Measurements from ENCODE around the gene ROBO1. TPM values are rescaled to one million over a fixed set of nuclear protein-coding genes. Genes with fewer than 3 reads are reported as not detected.

ROBO1 gene
- total and polyA plus RNA-seq, 2 experiments from 2014 or later = 18.8 to 31.9 TPM

DNA sequence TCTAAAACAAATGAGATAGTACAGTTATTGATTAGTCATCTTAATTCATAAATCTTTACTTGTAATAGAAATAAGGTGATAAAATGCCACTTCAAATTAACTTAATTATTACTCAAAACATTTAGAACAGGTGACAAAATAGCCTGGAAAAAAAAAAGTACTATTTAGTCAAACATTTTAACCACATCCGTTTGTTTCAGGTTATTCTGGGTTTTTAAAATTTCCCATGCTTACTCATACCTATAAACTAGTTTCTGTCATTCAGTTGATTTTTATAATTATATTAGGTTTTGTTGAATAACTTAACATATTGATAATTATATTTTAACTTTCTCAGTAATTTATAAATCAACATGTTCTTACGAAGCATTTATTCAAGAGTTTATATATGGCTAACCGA, 483.0 kb downstream of the ROBO1 start:
- Histone ChIP-seq H3K4me2 (ENCODE audit: unreplicated experiment) (no peak overlapping the region), H3K36me3 (ENCODE audit: low read depth) (no peaks in the 10 kb centered on the region), H3K4me1 (ENCODE audit: insufficient read depth) (no peaks in the 10 kb centered on the region), H3K27me3 (replicated peaks; ENCODE audit: insufficient read depth) (no peaks in the 10 kb centered on the region), H3K9me3 (ENCODE audit: low read depth) (no peaks in the 10 kb centered on the region), H3K4me3 (no peak overlapping the region), H3K9ac (no peak overlapping the region), H3K79me2 (ENCODE audit: insufficient read depth) (no peaks in the 10 kb centered on the region), H3F3A (ENCODE audit: insufficient read depth) (no peaks in the 10 kb centered on the region), H3K9me2 (ENCODE audit: insufficient read depth) (no peaks in the 10 kb centered on the region), H3K27ac (no peak overlapping the region), H4K20me1 (ENCODE audit: insufficient read depth) (no peaks in the 10 kb centered on the region), H2AFZ (no peak overlapping the region)
- no peak for DNase-seq
- in situ Hi-C loops (cut with MboI) = no loop called here
- 93 to 95% methylated on average over 3 of the region's 3 CpGs for WGBS, 2 experiments (ENCODE audit: low coverage in 1 of 2, low lambda C conversion rate in 2 of 2, missing lambda C conversion rate in 2 of 2)
- no peak for TF ChIP-seq EZH2 (IDR thresholded peaks at IDR 0.05; ENCODE audit: insufficient read depth, poor library complexity, severe bottlenecking)
- no peak for TF ChIP-seq EZH2phosphoT487 (IDR thresholded peaks at IDR 0.05; ENCODE audit: insufficient read depth, low read depth)

DNA sequence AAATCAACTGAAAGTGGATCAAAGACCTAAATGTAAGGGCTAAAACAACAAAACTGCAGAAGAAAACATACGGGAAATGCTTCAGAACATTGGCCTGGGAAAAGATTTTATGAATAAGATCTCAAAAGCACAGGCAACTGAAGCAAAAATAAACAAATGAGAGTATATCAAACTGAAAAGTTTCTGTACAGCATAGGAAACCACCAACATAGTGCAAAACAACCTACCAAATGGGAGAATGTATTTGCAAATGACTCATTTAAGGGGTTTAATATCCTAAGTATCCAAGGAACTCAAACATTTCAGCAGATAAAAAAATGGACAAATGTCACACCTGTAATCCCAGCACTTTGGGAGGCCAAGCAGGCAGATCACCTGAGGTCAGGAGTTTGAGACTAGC, 489.1 kb downstream of the ROBO1 start:
- Histone ChIP-seq H3K4me1 (ENCODE audit: insufficient read depth) (no peaks in the 10 kb centered on the region), H3K27ac (no peak overlapping the region), H2AFZ (no peak overlapping the region), H3K36me3 (ENCODE audit: low read depth) (no peaks in the 10 kb centered on the region), H4K20me1 (ENCODE audit: insufficient read depth) (no peaks in the 10 kb centered on the region), H3K4me2 (ENCODE audit: unreplicated experiment) (no peak overlapping the region), H3F3A (ENCODE audit: insufficient read depth) (no peaks in the 10 kb centered on the region), H3K27me3 (replicated peaks; ENCODE audit: insufficient read depth) (no peaks in the 10 kb centered on the region), H3K79me2 (ENCODE audit: insufficient read depth) (no peaks in the 10 kb centered on the region), H3K9me2 (ENCODE audit: insufficient read depth) (no peaks in the 10 kb centered on the region), H3K9ac (no peak overlapping the region), H3K9me3 (ENCODE audit: low read depth) (no peaks in the 10 kb centered on the region), H3K4me3 (no peak overlapping the region)
- TF ChIP-seq EZH2 (IDR thresholded peaks at IDR 0.05; ENCODE audit: insufficient read depth, poor library complexity, severe bottlenecking) (no peak), EZH2phosphoT487 (IDR thresholded peaks at IDR 0.05; ENCODE audit: insufficient read depth, low read depth) (no peak)
- 72 to 73% methylated on average over 1 of the region's 1 CpG for WGBS, 2 experiments (ENCODE audit: low coverage in 1 of 2, low lambda C conversion rate in 2 of 2, missing lambda C conversion rate in 2 of 2)
- in situ Hi-C loops (cut with MboI) = no loop called here
- no peak for DNase-seq

DNA sequence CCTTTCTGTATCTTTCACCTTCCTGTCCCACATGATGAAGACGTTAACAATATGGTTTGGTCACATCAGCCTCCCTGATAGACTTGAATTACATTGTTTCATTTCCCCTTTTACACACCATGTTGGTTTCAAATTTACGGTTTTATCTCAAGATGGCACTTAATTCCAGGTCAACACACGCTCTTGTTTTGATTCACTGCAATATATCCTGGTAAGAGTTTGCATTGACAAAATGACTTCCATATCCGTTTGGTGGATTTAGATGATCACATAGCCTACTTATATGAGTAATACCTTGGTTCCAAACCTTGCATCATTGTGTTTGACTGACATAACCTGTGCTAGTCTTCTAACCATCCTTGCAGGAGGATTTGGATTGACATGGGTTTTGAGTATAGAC, 499.4 kb downstream of the ROBO1 start:
- H3K9me3 ChIP-seq (ENCODE audit: low read depth) = no peaks in the 10 kb centered on the region
- TF ChIP-seq EZH2 (IDR thresholded peaks at IDR 0.05; ENCODE audit: insufficient read depth, poor library complexity, severe bottlenecking) (no peak), EZH2phosphoT487 (IDR thresholded peaks at IDR 0.05; ENCODE audit: insufficient read depth, low read depth) (no peak)
- H4K20me1 ChIP-seq (ENCODE audit: insufficient read depth) = no peaks in the 10 kb centered on the region
- WGBS, 2 experiments (ENCODE audit: low coverage in 1 of 2, low lambda C conversion rate in 2 of 2, missing lambda C conversion rate in 2 of 2) = 75 to 78% methylated on average over 4 of the region's 4 CpGs
- H3K9me2 ChIP-seq (ENCODE audit: insufficient read depth) = no peaks in the 10 kb centered on the region; the same call in 1 of the 2 replicates
- H3K4me2 ChIP-seq (ENCODE audit: unreplicated experiment) = no peak overlapping the region
- H3K9ac ChIP-seq = no peak overlapping the region
- no peaks in the 10 kb centered on the region for H3K79me2 ChIP-seq (ENCODE audit: insufficient read depth)
- no peak overlapping the region for H3K4me3 ChIP-seq
- peaks cover 7% of the 10 kb centered on the region; the same call in 1 of the 2 replicates for H3F3A ChIP-seq (ENCODE audit: insufficient read depth)
- no peak overlapping the region for H2AFZ ChIP-seq
- H3K36me3 ChIP-seq (ENCODE audit: low read depth) = no peaks in the 10 kb centered on the region
- in situ Hi-C loops (cut with MboI) = no loop called here
- H3K4me1 ChIP-seq (ENCODE audit: insufficient read depth) = peaks cover 7% of the 10 kb centered on the region; the same call in 1 of the 2 replicates
- no peaks in the 10 kb centered on the region for H3K27me3 ChIP-seq (replicated peaks; ENCODE audit: insufficient read depth)
- H3K27ac ChIP-seq = no peak overlapping the region
- DNase-seq = no peak

GRCh38 chr3:79264892-79265291, 502.9 kb downstream of the ROBO1 start:
- no peak overlapping the region for H3K27ac ChIP-seq
- no peak overlapping the region for H3K9ac ChIP-seq
- no peak for TF ChIP-seq EZH2 (IDR thresholded peaks at IDR 0.05; ENCODE audit: insufficient read depth, poor library complexity, severe bottlenecking)
- TF ChIP-seq EZH2phosphoT487 (IDR thresholded peaks at IDR 0.05; ENCODE audit: insufficient read depth, low read depth) = no peak
- in situ Hi-C loops (cut with MboI) = no loop called here
- no peaks in the 10 kb centered on the region for H3K9me3 ChIP-seq (ENCODE audit: low read depth)
- H3K4me1 ChIP-seq (ENCODE audit: insufficient read depth) = peaks cover 7% of the 10 kb centered on the region; the same call in 1 of the 2 replicates
- H3K79me2 ChIP-seq (ENCODE audit: insufficient read depth) = no peaks in the 10 kb centered on the region
- no peak for DNase-seq
- H3F3A ChIP-seq (ENCODE audit: insufficient read depth) = peaks cover 11% of the 10 kb centered on the region; the same call in 1 of the 2 replicates
- H3K4me3 ChIP-seq = no peak overlapping the region
- no peaks in the 10 kb centered on the region; the same call in 1 of the 2 replicates for H3K9me2 ChIP-seq (ENCODE audit: insufficient read depth)
- WGBS, 2 experiments (ENCODE audit: low coverage in 1 of 2, low lambda C conversion rate in 2 of 2, missing lambda C conversion rate in 2 of 2) = 95 to 99% methylated on average over 2 of the region's 2 CpGs
- no peaks in the 10 kb centered on the region for H4K20me1 ChIP-seq (ENCODE audit: insufficient read depth)
- no peaks in the 10 kb centered on the region for H3K27me3 ChIP-seq (replicated peaks; ENCODE audit: insufficient read depth)
- H2AFZ ChIP-seq = no peak overlapping the region
- H3K4me2 ChIP-seq (ENCODE audit: unreplicated experiment) = no peak overlapping the region
- H3K36me3 ChIP-seq (ENCODE audit: low read depth) = no peaks in the 10 kb centered on the region

DNA sequence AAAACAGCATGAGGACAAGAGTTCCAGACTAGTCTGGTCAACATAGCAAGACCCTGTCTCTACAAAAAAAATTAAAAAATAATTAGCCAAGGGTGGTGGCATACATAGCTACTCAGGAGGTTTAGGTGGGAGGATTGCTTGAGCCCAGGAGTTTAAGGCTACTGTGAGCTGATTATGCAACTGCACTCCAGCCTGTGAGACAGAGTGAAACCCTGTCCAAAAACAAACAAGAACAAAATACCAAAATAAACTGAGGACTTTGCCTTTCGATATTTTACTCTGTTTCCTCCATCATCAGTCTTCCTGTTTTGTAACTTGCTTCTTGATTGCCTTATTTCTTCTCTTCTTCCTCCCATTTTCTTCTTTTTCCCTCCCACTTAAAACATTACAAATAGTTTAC, 504.4 kb downstream of the ROBO1 start:
- in situ Hi-C loops (cut with MboI) = no loop called here

More for the DNA sequence above, 504.4 kb downstream of the ROBO1 start:
- Histone ChIP-seq H3K36me3 (ENCODE audit: low read depth) (no peaks in the 10 kb centered on the region), H3K9me2 (ENCODE audit: insufficient read depth) (no peaks in the 10 kb centered on the region; the same call in 1 of the 2 replicates), H2AFZ (0 out of 2 replicates have a peak overlapping the region, but pooled peaks have one; percentile 3), H3K4me1 (ENCODE audit: insufficient read depth) (peaks cover 15% of the 10 kb centered on the region), H3K27me3 (replicated peaks; ENCODE audit: insufficient read depth) (no peaks in the 10 kb centered on the region), H3K27ac (no peak overlapping the region), H3K9ac (no peak overlapping the region), H3K4me2 (ENCODE audit: unreplicated experiment) (no peak overlapping the region), H3K79me2 (ENCODE audit: insufficient read depth) (no peaks in the 10 kb centered on the region), H3K4me3 (no peak overlapping the region), H3K9me3 (ENCODE audit: low read depth) (no peaks in the 10 kb centered on the region), H3F3A (ENCODE audit: insufficient read depth) (peaks cover 18% of the 10 kb centered on the region), H4K20me1 (ENCODE audit: insufficient read depth) (no peaks in the 10 kb centered on the region)
- TF ChIP-seq EZH2 (IDR thresholded peaks at IDR 0.05; ENCODE audit: insufficient read depth, poor library complexity, severe bottlenecking) = no peak
- no peak for TF ChIP-seq EZH2phosphoT487 (IDR thresholded peaks at IDR 0.05; ENCODE audit: insufficient read depth, low read depth)
- peak; percentile 17 for DNase-seq
- WGBS, 2 experiments (ENCODE audit: low coverage in 1 of 2, low lambda C conversion rate in 2 of 2, missing lambda C conversion rate in 2 of 2) = 82 to 84% methylated on average over 1 of the region's 1 CpG
